Bone marrow (tissue), 2 donors: ENCODE data around the gene KEL.
A peak's percentile ranks its signal among the peaks of the same experiment; 100 is the strongest.
"Not testable (repeated sequence)": the region's sequence is repeated elsewhere in the genome, so short reads cannot be mapped to it uniquely, and the experiment has no call there.

Source experiments
- DNase-seq, 2 donors: peaks; one replicate each; lab custom pipeline; 2025; lab: John Stamatoyannopoulos, UW

The KEL gene, protein sequence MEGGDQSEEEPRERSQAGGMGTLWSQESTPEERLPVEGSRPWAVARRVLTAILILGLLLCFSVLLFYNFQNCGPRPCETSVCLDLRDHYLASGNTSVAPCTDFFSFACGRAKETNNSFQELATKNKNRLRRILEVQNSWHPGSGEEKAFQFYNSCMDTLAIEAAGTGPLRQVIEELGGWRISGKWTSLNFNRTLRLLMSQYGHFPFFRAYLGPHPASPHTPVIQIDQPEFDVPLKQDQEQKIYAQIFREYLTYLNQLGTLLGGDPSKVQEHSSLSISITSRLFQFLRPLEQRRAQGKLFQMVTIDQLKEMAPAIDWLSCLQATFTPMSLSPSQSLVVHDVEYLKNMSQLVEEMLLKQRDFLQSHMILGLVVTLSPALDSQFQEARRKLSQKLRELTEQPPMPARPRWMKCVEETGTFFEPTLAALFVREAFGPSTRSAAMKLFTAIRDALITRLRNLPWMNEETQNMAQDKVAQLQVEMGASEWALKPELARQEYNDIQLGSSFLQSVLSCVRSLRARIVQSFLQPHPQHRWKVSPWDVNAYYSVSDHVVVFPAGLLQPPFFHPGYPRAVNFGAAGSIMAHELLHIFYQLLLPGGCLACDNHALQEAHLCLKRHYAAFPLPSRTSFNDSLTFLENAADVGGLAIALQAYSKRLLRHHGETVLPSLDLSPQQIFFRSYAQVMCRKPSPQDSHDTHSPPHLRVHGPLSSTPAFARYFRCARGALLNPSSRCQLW

DNA sequence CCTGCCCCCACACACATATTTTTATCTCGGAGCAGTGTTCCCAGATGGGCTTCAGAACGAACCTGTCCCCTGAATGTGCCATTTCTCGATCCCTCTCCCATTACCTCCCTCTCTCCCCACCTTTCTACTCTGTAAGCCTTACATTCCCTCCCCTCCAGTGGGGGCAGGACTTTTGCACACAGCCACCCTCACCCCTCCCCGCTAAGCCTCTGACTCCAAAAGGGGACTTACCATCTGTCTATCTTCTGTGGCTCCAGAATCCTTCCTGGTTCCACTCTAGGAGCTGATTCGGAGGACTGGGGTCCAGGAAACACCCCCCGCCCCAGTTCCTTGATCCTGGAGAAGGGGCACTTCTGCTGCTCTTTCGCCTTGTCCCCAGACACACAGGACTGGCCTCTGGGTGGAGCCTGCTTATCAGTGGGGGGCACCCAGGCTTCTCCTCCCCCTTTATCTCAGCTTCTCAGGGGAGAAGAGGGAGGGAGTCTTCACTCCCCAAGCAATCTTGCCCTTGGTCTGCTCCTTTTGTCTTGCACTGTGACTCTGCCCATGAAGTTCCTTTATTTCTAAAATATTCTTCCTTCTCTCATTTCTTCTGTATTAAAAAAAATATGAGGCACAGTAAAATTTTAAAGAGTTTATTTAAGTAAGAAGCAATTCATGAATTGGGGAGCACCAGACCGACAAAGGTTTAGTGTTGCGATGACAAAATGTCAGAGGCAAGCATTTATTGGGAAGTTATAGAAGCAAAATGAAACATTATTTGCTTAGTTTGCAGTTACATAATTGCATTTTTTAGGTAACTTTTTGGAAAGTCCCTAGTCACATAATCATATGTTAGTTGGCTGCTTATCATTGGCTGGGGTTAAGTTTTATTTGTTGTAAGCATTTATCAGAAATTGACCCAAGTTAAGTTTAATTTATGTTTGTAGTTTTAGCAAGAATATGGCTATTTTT is at the start of gene KEL:
Gene KEL, minus strand, starts transcription at position 391 of the 954 bp plus-strand sequence. Its CDS starts 157 bp downstream, at position 234.
- no peak for DNase-seq

DNA sequence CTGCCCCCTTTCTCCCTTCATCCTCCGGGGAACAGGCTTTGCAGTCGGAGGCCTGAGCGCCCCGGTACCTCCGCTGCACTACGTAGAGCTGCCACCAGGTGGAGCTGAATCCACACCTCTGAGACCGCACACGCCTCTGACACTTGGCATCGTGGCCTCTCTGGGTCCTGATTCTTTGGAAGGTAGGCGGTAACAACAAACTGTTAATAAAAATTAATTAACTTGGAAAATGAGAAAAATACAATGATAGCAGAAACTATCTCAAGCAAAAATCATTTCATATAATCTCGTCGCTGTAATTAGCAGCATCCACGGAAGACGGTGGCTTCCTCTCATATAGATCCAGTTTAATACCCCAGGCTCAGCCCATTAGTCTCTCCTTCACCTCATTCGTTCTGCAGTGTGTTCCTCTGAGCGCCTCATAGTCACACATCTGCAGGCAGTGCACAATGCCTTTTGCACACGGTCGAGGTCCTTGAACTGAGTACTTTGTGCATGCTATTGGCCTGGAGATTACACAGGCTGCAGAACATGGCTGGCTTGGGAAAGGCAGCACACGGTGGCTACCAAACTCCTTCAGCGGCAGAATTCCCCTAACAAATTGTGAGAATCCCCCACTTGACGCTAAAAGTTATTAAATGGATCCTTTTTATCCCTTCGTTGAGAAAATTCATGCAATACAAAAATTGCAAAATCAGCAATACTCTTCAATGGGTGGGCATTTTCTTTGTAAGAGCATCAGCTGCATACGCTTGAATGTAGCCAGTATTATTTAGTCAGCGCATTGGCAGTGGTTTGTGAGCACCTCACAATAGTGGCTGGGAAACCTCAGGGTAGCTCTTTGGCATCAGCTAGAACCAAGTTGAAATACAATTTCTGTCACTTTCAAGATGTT is 46.1 kb upstream of the KEL start:
- DNase-seq: peak; percentile 18 to 83

DNA sequence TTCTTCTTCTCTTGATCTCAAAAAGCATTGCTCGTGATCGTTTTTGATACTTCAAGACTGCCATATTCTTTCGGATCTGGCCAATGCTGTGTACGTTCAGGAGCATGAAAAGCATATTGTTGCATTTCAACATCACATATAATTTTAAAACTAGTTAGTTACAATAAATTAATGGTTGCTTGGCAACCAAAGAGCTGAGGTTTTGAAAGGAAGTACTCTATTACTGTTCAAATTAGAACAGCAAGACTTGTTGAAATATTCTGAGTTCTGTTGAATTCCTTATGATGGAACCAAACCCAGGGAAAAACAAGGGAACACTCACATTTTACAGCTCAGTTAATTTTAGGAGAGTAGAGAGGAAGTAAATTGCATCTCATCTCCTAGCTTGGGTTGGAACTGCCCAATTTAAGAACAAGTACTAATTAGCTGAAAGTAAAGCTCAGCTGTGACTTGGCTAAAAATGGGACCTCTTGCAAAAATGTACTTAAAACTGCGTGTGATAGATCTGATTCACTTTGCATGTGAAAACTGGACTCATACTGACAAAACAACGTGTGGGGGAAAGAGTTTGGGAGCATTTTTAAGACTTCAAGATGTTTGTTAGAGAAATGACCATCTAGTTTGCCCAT is 43.6 kb upstream of the KEL start:
- no peak for DNase-seq

DNA sequence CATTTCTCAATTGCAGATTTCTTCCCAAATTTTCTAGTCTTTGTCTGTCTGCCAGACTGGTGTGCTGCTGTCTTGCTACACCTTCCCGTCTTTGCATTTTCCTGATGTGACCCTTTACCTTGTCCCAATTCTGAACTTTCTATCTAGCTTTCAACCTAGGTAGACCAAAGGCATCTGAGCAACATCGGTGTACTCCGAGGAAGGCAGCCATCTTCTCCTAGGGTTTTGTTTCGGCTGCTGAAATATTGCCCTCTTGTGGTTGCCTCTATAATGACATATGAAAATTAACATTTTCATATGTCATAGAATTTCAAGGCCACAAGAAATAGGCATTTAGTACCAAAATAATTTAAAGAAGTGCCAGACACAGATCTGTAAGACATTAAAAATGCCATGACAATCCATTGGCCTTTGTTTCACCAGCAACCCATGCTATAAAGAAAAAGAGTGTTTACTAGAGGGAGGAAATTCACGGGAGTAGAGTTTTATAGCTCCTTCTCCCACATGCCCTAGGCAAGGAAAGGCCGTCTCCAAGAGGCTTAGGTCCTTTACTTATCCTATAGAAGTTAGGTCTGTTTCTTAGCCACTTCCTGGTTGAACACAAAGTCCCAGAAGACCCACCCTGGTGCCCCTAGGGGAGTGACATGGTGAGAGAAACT is 41.4 kb upstream of the KEL start:
- DNase-seq: peak in 1 of 2 donors; percentile 47

DNA sequence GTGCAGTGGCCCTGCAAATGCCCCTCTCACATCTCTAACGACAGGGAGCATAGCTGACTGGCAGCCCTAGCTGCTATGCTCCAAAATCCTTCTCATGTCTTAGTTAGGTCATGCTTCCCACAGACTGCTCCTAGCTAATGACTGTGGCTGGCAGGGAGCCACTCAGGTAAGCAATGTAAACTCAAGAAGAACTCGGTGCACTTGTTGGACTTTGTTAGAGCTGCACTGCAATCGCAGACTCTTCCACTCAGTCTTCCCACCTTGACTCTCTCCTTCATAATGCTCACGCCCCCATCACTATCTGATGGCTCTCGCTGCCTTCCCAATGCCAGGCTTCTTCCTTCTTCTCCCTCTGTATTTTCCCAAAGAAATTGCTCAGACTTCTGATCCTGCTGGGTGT is 40.7 kb upstream of the KEL start:
- DNase-seq: no peak

DNA sequence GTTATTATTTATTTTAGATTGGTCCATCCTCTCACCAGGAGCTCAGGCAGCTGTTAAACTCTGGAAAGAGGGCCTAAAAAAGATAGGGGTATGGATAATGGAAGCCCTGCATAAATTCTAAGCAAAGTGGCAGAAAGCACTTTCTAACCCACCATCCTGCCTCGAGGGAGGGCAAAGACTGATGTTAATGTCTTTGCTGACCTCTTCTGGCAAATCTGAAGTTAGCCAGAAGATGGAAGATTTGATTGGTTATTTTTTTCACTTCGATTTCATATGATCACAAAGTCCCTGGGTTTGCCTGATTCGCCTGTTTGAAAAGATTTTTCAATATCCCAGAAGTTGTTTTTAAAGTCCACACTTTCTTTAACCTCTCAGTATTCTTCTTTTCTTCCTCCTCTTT is 39.9 kb upstream of the KEL start:
- no peak for DNase-seq

DNA sequence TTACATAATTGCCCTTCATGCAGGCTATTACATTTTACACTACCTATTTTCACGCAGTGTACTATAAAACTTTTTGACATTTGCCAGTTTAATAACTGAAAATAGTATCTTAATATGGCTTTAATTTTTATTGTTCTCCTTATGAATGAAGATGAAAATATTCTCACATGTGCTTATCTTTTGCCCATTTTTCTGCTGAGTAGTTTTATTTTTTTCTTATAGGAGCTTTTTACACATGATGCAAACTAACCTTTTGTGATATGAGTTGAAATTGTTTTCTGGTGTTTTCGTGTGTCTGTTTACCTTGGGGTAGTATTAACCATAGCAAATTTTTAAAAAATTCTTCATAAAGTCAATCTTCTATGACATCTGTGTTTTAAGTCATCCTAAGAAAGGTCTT is 38.5 kb upstream of the KEL start:
- no peak for DNase-seq

DNA sequence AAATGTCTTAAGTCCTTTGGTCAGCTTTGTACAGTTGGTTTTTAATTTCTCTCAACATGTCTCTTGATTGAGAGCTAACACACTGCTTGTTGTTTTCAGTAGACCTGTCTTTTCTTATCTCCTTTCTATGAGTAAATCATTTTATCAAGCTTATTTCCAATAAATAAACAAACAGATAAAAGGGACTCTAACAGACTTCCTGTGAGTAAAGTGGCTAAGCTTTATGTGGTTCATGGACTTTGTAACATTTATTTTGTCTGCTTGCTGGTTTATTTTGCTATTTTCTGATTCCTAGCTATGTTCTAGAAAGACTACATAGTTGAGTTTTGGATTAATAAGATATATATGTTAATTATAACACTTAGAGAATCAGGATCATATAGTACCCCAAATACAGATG is 37.6 kb upstream of the KEL start:
- no peak for DNase-seq

DNA sequence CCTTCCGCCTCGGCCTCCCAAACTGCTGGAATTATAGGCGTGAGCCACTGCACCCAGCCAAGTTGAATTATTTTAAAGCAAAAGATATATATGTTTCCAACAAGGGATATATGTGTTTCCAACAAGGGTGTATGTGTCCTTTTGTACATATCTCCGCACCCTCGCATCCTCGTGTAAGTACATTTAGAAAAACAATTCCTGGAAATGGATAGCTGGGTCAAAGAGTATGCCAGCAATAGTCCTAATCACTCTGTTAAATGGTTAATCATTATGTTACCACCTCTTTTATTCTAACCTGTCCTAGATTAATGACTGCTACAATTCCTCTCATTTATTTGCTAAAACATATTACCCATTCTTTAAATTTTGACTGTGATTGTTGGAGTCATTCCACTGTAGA is 36.8 kb upstream of the KEL start:
- no peak for DNase-seq

DNA sequence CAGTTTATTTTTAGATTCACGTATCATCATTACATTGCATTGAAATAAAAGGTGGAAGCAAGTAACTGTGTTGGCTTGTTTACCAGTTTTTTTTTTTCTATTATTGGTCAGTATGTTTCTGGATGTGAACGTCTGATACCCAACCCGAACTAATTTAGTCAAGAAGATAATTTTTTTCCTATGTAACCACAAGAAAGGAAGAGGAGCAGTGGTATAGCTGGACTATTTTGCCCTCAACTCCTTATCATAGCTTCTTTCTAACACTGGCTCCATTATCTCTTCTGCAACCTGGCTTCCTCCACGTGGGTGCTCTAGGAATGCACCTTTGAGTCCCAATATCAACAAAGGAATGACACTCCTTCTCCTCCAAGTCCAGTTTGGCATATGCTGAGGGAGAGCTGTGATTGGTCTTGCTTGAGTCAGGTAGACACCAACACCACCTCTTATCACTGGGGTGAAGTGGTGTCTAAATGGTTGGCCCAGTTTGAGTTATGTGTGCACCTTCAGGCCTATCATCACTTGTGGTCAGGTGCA is 35.4 kb upstream of the KEL start:
- no peak for DNase-seq

DNA sequence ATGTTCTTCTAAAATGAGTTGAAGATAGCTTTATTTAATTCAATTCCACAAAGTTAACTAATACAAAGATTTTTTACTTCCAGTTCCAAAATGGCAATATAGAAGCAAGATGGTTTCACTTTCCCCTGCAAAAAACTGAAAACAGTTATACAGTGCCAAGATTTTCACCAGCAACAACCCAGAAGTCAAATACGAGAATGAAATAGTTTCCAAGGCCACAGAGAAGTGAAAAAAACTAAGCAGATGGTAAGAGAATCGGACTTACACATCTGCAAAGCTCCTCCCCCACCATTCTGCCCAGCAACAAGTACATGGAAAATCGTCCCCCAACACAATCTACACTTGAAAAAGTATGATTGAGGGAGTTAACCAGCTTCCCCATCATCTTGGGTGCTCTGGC is 30.3 kb upstream of the KEL start:
- DNase-seq: no peak

DNA sequence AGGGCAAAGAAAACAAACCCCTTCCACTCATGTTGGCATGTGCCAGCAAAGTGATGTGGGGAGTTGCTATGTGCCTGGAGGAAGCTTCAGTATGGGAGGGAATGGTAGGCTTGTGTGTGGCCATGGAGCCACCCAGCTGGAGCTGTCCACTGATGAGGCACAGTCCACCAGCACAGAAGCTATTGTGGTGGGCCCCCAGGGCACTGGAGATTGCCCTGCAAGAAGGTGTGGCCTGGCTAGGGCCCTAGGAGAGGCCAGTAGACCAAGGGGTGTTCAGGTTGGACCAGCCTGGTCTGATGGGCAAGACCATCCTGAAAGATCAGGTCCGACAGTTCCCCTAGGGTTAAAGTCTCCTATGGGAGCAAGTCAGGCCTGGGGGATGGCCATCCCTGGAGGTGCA is 22.1 kb upstream of the KEL start:
- no peak for DNase-seq

DNA sequence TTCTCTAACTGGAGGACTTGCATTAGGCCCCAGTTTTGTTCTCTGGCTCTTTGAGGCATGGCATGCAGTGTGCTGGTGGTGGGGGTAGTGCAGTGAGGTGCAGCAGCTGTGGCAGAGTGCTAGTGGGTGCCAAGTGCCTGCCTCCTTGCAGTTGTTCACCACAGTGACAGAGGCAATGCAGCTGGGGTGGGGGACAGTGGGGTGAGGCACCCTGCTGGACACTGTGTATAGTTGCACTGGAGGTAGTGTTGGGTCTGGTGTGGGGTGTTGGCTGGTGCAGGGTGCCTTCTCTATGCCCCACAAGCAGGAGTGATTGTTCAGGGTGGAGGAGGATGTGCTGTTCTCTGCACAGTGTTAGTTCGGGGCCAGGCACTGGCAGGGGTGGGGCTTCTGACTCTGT is 21.7 kb upstream of the KEL start:
- DNase-seq: no peak

DNA sequence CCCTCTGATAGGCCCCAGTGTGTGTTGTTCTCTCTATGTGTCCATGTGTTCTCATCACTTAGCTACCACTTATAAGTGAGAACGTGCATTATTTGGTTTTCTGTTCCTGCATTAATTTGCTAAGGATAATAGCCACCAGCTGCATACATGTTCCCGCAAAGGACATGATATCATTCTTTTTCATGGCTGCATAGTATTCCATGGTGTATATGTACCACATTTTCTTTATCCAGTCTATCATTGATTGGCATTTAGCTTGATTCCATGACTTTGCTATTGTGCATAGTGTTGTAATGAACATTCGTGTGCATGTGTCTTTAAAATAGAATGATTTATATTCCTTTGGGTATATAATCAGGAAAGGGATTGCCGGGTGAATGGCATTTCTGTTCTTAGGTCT is 16.2 kb upstream of the KEL start:
- not testable (repeated sequence) for DNase-seq

DNA sequence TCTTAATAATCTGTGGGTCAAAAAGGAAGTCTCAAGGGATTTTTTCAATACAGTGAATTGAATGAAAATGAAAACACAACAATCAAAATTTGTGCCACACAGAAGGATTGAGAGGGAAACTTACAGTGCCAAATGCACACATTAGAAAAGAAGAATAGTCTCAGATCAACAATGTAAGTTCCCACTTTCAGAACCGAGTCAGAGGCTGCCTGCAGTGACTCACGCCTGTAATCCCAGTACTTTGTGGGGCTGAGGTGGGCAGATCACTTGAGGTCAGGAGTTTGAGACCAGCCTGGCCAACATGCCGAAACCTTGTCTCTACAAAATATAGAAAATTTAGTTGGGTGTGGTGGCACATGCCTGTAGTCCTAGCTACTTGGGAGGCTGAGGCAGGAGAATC is 12.5 kb upstream of the KEL start:
- no peak for DNase-seq

DNA sequence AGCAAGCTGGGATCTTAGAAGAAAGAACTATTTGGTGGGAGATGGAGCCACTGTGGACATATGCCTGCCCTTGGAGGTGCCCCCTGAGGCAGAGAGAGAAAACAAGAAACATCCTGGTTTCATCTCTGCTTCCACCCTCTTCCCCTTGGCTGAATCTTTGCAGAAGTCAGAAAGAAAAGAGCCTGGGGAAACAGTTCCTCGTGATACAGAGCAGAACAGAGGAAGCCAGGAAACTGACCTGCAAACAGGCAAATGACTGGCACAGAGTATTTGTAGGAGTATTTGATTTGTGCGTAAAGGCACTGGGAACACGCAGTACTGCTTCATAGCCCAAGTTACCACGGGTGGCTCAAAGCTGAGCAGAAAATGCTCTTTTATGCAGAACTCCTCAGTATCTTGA is 7.0 kb upstream of the KEL start:
- DNase-seq: no peak

DNA sequence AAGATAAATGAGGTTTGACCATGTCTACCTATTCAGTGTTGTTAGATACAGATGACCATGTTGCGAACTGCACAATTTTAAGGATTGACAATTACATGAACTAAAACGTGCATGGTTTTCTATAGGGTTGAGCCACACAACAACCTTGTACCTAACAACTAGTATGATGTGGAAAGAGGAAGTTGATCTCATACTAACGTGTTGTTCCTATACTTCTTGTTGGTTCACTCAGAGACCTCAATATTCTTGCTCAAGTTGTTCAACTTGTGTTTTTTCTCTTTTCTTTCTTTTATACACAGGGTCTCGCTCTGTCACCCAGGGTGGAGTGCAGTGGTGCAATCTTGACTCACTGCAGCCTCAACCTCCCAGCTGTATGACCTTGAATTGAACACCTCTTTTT is 6.1 kb upstream of the KEL start:
- no peak for DNase-seq

DNA sequence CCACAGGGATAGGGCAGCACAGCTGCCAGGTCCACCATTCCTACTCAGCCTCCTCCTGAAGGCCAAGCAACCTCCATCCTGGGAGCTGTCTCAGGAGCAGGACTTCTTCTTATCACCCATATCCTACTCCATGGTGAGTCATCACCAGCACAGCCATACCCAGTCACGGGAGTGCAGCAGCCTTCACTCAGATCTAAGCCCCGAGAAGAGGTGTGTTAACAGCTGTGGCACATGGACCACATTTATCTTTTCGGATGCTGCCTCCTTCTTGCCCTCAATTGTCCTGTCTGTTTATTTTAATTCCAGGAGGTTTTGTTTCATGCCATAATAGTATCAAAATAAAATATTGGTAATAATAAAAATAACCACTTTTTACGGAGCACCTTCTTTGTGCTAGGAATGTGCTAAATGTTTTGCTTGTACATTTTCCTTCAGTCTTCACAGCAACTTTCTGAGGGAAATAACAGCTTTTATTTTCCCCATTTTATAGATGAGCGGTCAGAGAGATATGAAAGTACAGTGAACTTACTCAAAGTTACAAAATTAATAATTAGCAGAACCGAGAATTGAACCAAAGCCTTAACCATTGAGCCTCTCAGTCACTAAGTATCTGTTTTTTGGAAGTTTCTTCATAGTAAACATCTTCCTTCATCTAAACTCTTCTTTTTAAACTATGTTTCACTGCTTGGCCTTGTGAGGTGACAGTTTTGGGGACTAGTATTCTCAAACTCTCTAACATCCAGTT is 2.5 kb upstream of the KEL start:
- DNase-seq: no peak

DNA sequence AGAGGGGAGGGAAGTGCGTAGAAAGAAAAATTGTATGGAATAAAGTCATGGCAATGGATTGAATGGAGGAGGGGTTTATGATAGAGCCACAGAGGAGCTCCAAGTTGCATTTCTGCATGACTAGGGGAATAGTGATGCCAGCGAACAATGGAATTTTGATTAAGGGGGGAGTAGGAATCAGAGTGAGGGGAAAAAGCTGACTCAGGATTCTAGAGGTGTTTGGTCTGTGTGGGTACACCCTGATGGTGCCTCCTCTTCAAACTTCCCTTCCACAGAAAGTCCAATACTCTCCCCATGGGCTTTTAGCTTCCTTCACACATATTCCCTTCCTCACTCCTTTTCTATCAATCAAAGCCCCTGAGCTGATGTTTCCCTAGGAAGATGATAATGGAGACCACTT is 1.8 kb upstream of the KEL start:
- no peak for DNase-seq
